LNCAP (cell line): ENCODE data around the gene RER1.

ENCODE experiments used
- CTCF ChIP-seq: fragments of 450-650 bp; IDR thresholded peaks from 2 replicates; pipeline ENCODE4 v1.5.1; 2017; ENCODE audit warnings: mild to moderate bottlenecking

Gene RER1

GRCh38 chr1:2346691-2347408 is 44.8 kb upstream of the RER1 start:
- TF ChIP-seq CTCF = no peak

GRCh38 chr1:2347409-2347785 is 44.2 kb upstream of the RER1 start:
- no peak for TF ChIP-seq CTCF

GRCh38 chr1:2347896-2348295 is 43.7 kb upstream of the RER1 start:
- no peak for TF ChIP-seq CTCF

- TF ChIP-seq CTCF = no peak
Observed at GRCh38 chr1:2348346-2349325, 43.0 kb upstream of the RER1 start.

GRCh38 chr1:2349806-2350205 is 41.8 kb upstream of the RER1 start:
- no peak for TF ChIP-seq CTCF

GRCh38 chr1:2350501-2350900 is 41.1 kb upstream of the RER1 start:
- TF ChIP-seq CTCF = no peak

- no peak for TF ChIP-seq CTCF
Observed at GRCh38 chr1:2350911-2351655, 40.6 kb upstream of the RER1 start.
